Chondrocyte (in vitro differentiated cells): Measurements from ENCODE around the gene CNST. TPM values are rescaled to one million over a fixed set of nuclear protein-coding genes. Genes with fewer than 3 reads are reported as not detected.
"Not testable (repeated sequence)": the region's sequence is repeated elsewhere in the genome, so short reads cannot be mapped to it uniquely, and the experiment has no call there.

Experiments used
- DNase-seq: peaks from one replicate; pipeline ENCODE4 v3.0.0; 2021; ENCODE audit warnings: mixed read lengths, low spot score
- H3K27ac Mint-ChIP-seq: one replicate; pipeline ENCODE4 v1.8.0; 2021; ENCODE audit warnings: mild to moderate bottlenecking, moderate library complexity, mixed read lengths; ENCODE audit not compliant: unreplicated experiment
- H3K27me3 Mint-ChIP-seq: 2 replicates; pipeline ENCODE4 v1.8.0; 2021; ENCODE audit warnings: low read depth, mixed read lengths
- H3K36me3 Mint-ChIP-seq: 2 replicates; pipeline ENCODE4 v1.8.0; 2021; ENCODE audit warnings: low read depth, mixed read lengths
- H3K4me1 Mint-ChIP-seq: 2 replicates; pipeline ENCODE4 v1.8.0; 2021; ENCODE audit warnings: low read depth, mild to moderate bottlenecking, mixed read lengths
- H3K4me3 Mint-ChIP-seq: one replicate; pipeline ENCODE4 v1.8.0; 2021; ENCODE audit warnings: mild to moderate bottlenecking, moderate library complexity, mixed read lengths; ENCODE audit not compliant: unreplicated experiment
- H3K9me3 Mint-ChIP-seq: 2 replicates; pipeline ENCODE4 v1.8.0; 2021; ENCODE audit warnings: low read depth, mixed read lengths
- CTCF ChIP-seq: fragments of 200-600 bp; sonication (generic); IDR thresholded peaks from 2 replicates; pipeline ENCODE4 v1.5.0; 2021; ENCODE audit warnings: antibody characterized with exemption, mild to moderate bottlenecking, moderate library complexity
- total RNA-seq: library from RNA; stranded (reverse); gene quantifications from 3 replicates; pipeline ENCODE4 v1.2.1, GENCODE V29; 2021

CNST gene
- total RNA-seq, 1 donor from 2014 or later: 22.3 TPM

- DNase-seq: no peak
- H3K36me3 Mint-ChIP-seq: peaks cover 2% of the 10 kb centered on the region
- peaks cover 76% of the 10 kb centered on the region for H3K4me1 Mint-ChIP-seq
- peak overlapping the region; percentile 29 for H3K27ac Mint-ChIP-seq
- H3K9me3 Mint-ChIP-seq: no peaks in the 10 kb centered on the region
- H3K4me3 Mint-ChIP-seq: no peak overlapping the region
- H3K27me3 Mint-ChIP-seq: no peaks in the 10 kb centered on the region
- no peak for TF ChIP-seq CTCF
Measured at GRCh38 chr1:246583448-246584185, 17.4 kb downstream of the CNST start.

GRCh38 chr1:246587032-246587431 is 20.8 kb downstream of the CNST start:
- DNase-seq: no peak
- Mint-ChIP-seq H3K27ac (peak overlapping the region; percentile 93), H3K36me3 (peaks cover 11% of the 10 kb centered on the region), H3K27me3 (no peaks in the 10 kb centered on the region), H3K9me3 (peaks cover 6% of the 10 kb centered on the region), H3K4me1 (peaks cover 68% of the 10 kb centered on the region), H3K4me3 (no peak overlapping the region)
- TF ChIP-seq CTCF: no peak

- no peak for DNase-seq
- peaks cover 6% of the 10 kb centered on the region for H3K9me3 Mint-ChIP-seq
- peaks cover 11% of the 10 kb centered on the region for H3K36me3 Mint-ChIP-seq
- TF ChIP-seq CTCF: no peak
- no peaks in the 10 kb centered on the region for H3K27me3 Mint-ChIP-seq
- H3K27ac Mint-ChIP-seq: peak overlapping the region; percentile 93
- H3K4me3 Mint-ChIP-seq: peak overlapping the region; percentile 38
- peaks cover 68% of the 10 kb centered on the region for H3K4me1 Mint-ChIP-seq
Measured at GRCh38 chr1:246587606-246588005, 21.4 kb downstream of the CNST start.

GRCh38 chr1:246588159-246588721 is 22.0 kb downstream of the CNST start:
- Mint-ChIP-seq H3K4me1 (peaks cover 68% of the 10 kb centered on the region), H3K27me3 (no peaks in the 10 kb centered on the region), H3K9me3 (peaks cover 6% of the 10 kb centered on the region), H3K27ac (peak overlapping the region; percentile 93), H3K36me3 (peaks cover 11% of the 10 kb centered on the region), H3K4me3 (no peak overlapping the region)
- no peak for TF ChIP-seq CTCF
- no peak for DNase-seq

- not testable (repeated sequence) for H3K27me3 Mint-ChIP-seq, H3K36me3 Mint-ChIP-seq, H3K9me3 Mint-ChIP-seq, DNase-seq, H3K4me3 Mint-ChIP-seq
- Mint-ChIP-seq H3K4me1 (peaks cover 64% of the 10 kb centered on the region), H3K27ac (peak overlapping the region; percentile 15)
Measured at GRCh38 chr1:246589919-246590318, 23.7 kb downstream of the CNST start.
